IMR-90 (cell line): ENCODE data around the gene DNAJB9. TPM values are rescaled to one million over a fixed set of nuclear protein-coding genes. Genes with fewer than 3 reads are reported as not detected.

Source experiments
- ATAC-seq: fragments of 200-7000 bp; cut with Tn5 transposase; 2 replicates; pipeline ENCODE4 v1.9.1; 2020; ENCODE audit warnings: low read depth, mild to moderate bottlenecking, moderate library complexity
- BruUV-seq: library from RNA; stranded (reverse); fragments of 400-500 nt; replicated peaks from 2 replicates; lab custom pipeline; 2021; lab: Mats Ljungman, UMichigan
- CTCF ChIA-PET: fragments of 300-600 bp; formaldehyde crosslinking; extraction: SDS; loops from one replicate; lab custom pipeline; 2021; ENCODE audit warnings: antibody characterized with exemption; lab: Yijun Ruan, JAX
- POLR2A ChIA-PET: fragments of 300-600 bp; sonication (Branson Sonifier 250); formaldehyde crosslinking; loops from one replicate; lab custom pipeline; 2022; ENCODE audit warnings: antibody characterized with exemption; ENCODE audit not compliant: unreplicated experiment; lab: Charles Lee
- DNase-seq: peaks from one replicate; pipeline ENCODE4 v3.0.0; 2013
- H2AFZ ChIP-seq: replicated peaks from 2 replicates; pipeline ENCODE3; 2013; ENCODE audit warnings: low read length, mild to moderate bottlenecking; ENCODE audit not compliant: poor library complexity
- H2AK5ac ChIP-seq: 2 replicates; pipeline ENCODE4 v1.6.1; 2013; ENCODE audit warnings: low read depth, low read length, inconsistent platforms
- H2AK9ac ChIP-seq: replicated peaks from 2 replicates; pipeline ENCODE3; 2013; ENCODE audit warnings: mild to moderate bottlenecking, low read depth, low read length, moderate library complexity; ENCODE audit not compliant: poor library complexity
- H2BK120ac ChIP-seq: 2 replicates; pipeline ENCODE4 v1.6.1; 2013; ENCODE audit warnings: low read depth, low read length, inconsistent platforms
- H2BK15ac ChIP-seq: 3 replicates; pipeline ENCODE4 v1.6.1; 2013; ENCODE audit warnings: low read depth, low read length, inconsistent platforms
- H2BK20ac ChIP-seq: 2 replicates; pipeline ENCODE4 v1.6.1; 2013; ENCODE audit warnings: low read depth, mild to moderate bottlenecking, inconsistent platforms, low read length, moderate library complexity
- H2BK5ac ChIP-seq: 2 replicates; pipeline ENCODE4 v1.6.1; 2013; ENCODE audit warnings: mild to moderate bottlenecking, low read depth, low read length, inconsistent platforms; ENCODE audit not compliant: poor library complexity, severe bottlenecking
- H3K14ac ChIP-seq: replicated peaks from 2 replicates; pipeline ENCODE4 v1.6.1; 2013; ENCODE audit warnings: low read depth, low read length, inconsistent platforms
- H3K18ac ChIP-seq: 2 replicates; pipeline ENCODE4 v1.6.1; 2013; ENCODE audit warnings: low read depth, low read length, control low read depth
- H3K23ac ChIP-seq: 2 replicates; pipeline ENCODE4 v1.6.1; 2013; ENCODE audit warnings: low read depth, low read length, inconsistent platforms
- H3K27ac ChIP-seq: 2 replicates; pipeline ENCODE4 v1.5.1; 2013; ENCODE audit warnings: mild to moderate bottlenecking, control low read depth, low read length; ENCODE audit not compliant: insufficient read depth
- H3K27me3 ChIP-seq: 2 replicates; pipeline ENCODE4 v1.6.1; 2013; ENCODE audit warnings: low read length; ENCODE audit not compliant: control insufficient read depth, insufficient read depth
- H3K36me3 ChIP-seq: 2 replicates; pipeline ENCODE4 v1.6.1; 2013; ENCODE audit warnings: low read length, mixed read lengths; ENCODE audit not compliant: control insufficient read depth, insufficient read depth
- H3K4ac ChIP-seq: 2 replicates; pipeline ENCODE4 v1.6.1; 2013; ENCODE audit warnings: low read depth, low read length, inconsistent platforms
- H3K4me1 ChIP-seq: 2 replicates; pipeline ENCODE4 v1.6.1; 2013; ENCODE audit warnings: low read length, mixed read lengths; ENCODE audit not compliant: control insufficient read depth, insufficient read depth
- H3K4me2 ChIP-seq: 2 replicates; pipeline ENCODE4 v1.6.1; 2013; ENCODE audit warnings: low read depth, mild to moderate bottlenecking, control low read depth, low read length, moderate library complexity
- H3K4me3 ChIP-seq: 2 replicates; pipeline ENCODE4 v1.5.1; 2013; ENCODE audit warnings: low read depth, mild to moderate bottlenecking, control low read depth, low read length, moderate library complexity; ENCODE audit not compliant: insufficient read depth
- H3K56ac ChIP-seq: 2 replicates; pipeline ENCODE4 v1.6.1; 2013; ENCODE audit warnings: low read length, inconsistent platforms; ENCODE audit not compliant: insufficient read depth; ENCODE audit errors: extremely low read depth
- H3K79me1 ChIP-seq, 2 experiments: 2 replicates each; pipeline ENCODE4 v1.6.1; 2013; ENCODE audit warnings: low read length in 2 of 2, inconsistent platforms in 1 of 2, low read depth in 1 of 2
- H3K9ac ChIP-seq: 2 replicates; pipeline ENCODE4 v1.6.1; 2013; ENCODE audit warnings: low read depth, low read length, control low read depth
- H3K9me1 ChIP-seq: 2 replicates; pipeline ENCODE4 v1.6.1; 2013; ENCODE audit warnings: low read length, inconsistent platforms; ENCODE audit not compliant: insufficient read depth
- H3K9me3 ChIP-seq: 2 replicates; pipeline ENCODE4 v1.6.1; 2013; ENCODE audit warnings: low read length; ENCODE audit not compliant: control insufficient read depth, insufficient read depth
- H4K20me1 ChIP-seq: 2 replicates; pipeline ENCODE4 v1.6.1; 2013; ENCODE audit warnings: low read length, inconsistent platforms; ENCODE audit not compliant: insufficient read depth
- H4K5ac ChIP-seq: 2 replicates; pipeline ENCODE4 v1.6.1; 2013; ENCODE audit warnings: mild to moderate bottlenecking, low read depth, low read length, control low read depth
- H4K8ac ChIP-seq, 2 experiments: 2 replicates each; pipeline ENCODE4 v1.6.1; 2013; ENCODE audit warnings: low read depth in 2 of 2, low read length in 2 of 2, control low read depth in 1 of 2, inconsistent platforms in 1 of 2
- H4K91ac ChIP-seq: 2 replicates; pipeline ENCODE4 v1.6.1; 2013; ENCODE audit warnings: low read depth, low read length, inconsistent platforms; ENCODE audit not compliant: insufficient read depth
- BHLHE40 ChIP-seq: fragments of 150-350 bp; IDR thresholded peaks from 2 replicates; pipeline ENCODE4 v1.6.1; 2016; ENCODE audit warnings: mild to moderate bottlenecking, low read depth, low read length
- CEBPB ChIP-seq: IDR thresholded peaks from 2 replicates; pipeline ENCODE4 v1.6.1; 2012; ENCODE audit warnings: low read depth, low read length, improper control_type of control experiment
- CHD1 ChIP-seq: IDR thresholded peaks from 2 replicates; pipeline ENCODE4 v1.6.1; 2012; ENCODE audit warnings: low read depth, low read length, improper control_type of control experiment
- FOS ChIP-seq: fragments of 150-350 bp; IDR thresholded peaks from 2 replicates; pipeline ENCODE4 v1.6.1; 2016; ENCODE audit warnings: low read depth, low read length
- MAFK ChIP-seq: IDR thresholded peaks from 2 replicates; pipeline ENCODE4 v1.6.1; 2012; ENCODE audit warnings: low read depth, low read length, improper control_type of control experiment
- RAD21 ChIP-seq: IDR thresholded peaks from 2 replicates; pipeline ENCODE4 v1.6.1; 2012; ENCODE audit warnings: low read length, improper control_type of control experiment
- RFX5 ChIP-seq: IDR thresholded peaks from 2 replicates; pipeline ENCODE4 v1.8.0; 2012; ENCODE audit warnings: low read depth, mild to moderate bottlenecking, low read length, moderate library complexity
- SMC3 ChIP-seq: fragments of 150-350 bp; IDR thresholded peaks from 2 replicates; pipeline ENCODE4 v1.6.1; 2016; ENCODE audit warnings: low read depth, mild to moderate bottlenecking, antibody characterized with exemption, low read length, moderate library complexity
- WGBS, 2 experiments: methylation state at CpG; one replicate each; pipeline versions ENCODE4 v1.1.5 to v1.1.7; 2013; ENCODE audit warnings: missing lambda C conversion rate in 2 of 2; ENCODE audit not compliant: insufficient read length in 1 of 2; ENCODE audit errors: extremely low coverage in 2 of 2; 5-methylcytosine and 5-hydroxymethylcytosine counted together
- dilution Hi-C: fragments of 300-500 bp; cut with HindIII; formaldehyde crosslinking; loops from one replicate; pipeline ENCODE4 v1.14.3; 2018; ENCODE audit warnings: low sequenced_read_pairs; ENCODE audit not compliant: unreplicated experiment
- in situ Hi-C: fragments of 300-500 bp; cut with MboI; formaldehyde crosslinking; loops from 3 replicates; pipeline ENCODE4 v1.14.3; 2019; ENCODE audit warnings: low sequenced_read_pairs, inconsistent platforms, mixed read lengths
- intact Hi-C: fragments of 100-400 bp; cut with micrococcal nuclease; formaldehyde crosslinking; loops from 2 replicates; pipeline ENCODE4 v1.10.0; 2022
- polyA plus RNA-seq, 3 experiments: library from polyadenylated mRNA; depleted of rRNA; stranded (reverse); fragments of >200 nt; gene quantifications; 2 replicates each; pipeline ENCODE4 v1.2.3, GENCODE V29; 2012; ENCODE audit warnings: low replicate concordance in 1 of 3
- total RNA-seq: library from RNA; depleted of rRNA; stranded (reverse); fragments of >200 nt; gene quantifications from 2 replicates; pipeline ENCODE4 v1.2.3, GENCODE V29; 2012

The DNAJB9 gene
- total and polyA plus RNA-seq, 2 of the 4 experiments (the other 2 are of a cell fraction), result 3.8 to 44.6 TPM

- dilution Hi-C loops, result no loop called here
- ATAC-seq (no peak), DNase-seq (no peak)
- Histone ChIP-seq H4K91ac (no peak overlapping the region), H3K4me2 (no peak overlapping the region), H2AK5ac (no peak overlapping the region), H4K8ac (no peak overlapping the region), H3K23ac (no peak overlapping the region), H3K56ac (no peak overlapping the region), H2BK15ac (no peak overlapping the region), H3K18ac (no peak overlapping the region), H2BK5ac (no peak overlapping the region), H4K20me1 (peaks cover 6% of the 10 kb centered on the region; the same call in 1 of the 2 replicates), H3K36me3 (0 out of 2 replicates have a peak, but pooled peaks cover 1% of the 10 kb centered on the region), H3K4me1 (peaks cover 4% of the 10 kb centered on the region; the same call in 1 of the 2 replicates), H3K79me1 (peaks cover 23 to 40% of the 10 kb centered on the region in 2 experiments), H3K9me3 (peaks cover 2% of the 10 kb centered on the region; the same call in 1 of the 2 replicates), H3K27me3 (no peaks in the 10 kb centered on the region), H3K14ac (no peak overlapping the region), H2AFZ (no peak overlapping the region), H3K9ac (no peak overlapping the region), H3K27ac (no peak overlapping the region), H4K5ac (no peak overlapping the region), H2BK20ac (no peak overlapping the region), H3K4ac (no peak overlapping the region), H3K4me3 (no peak overlapping the region), H2AK9ac (no peak overlapping the region), H2BK120ac (no peak overlapping the region), H3K9me1 (no peaks in the 10 kb centered on the region)
- in situ Hi-C loops, result no loop called here
- ChIA-PET POLR2A (no interaction called here), CTCF (no interaction called here)
- no peak for TF ChIP-seq RFX5
- no peak for TF ChIP-seq RAD21
- TF ChIP-seq CEBPB, result no peak
- TF ChIP-seq FOS, result no peak
- TF ChIP-seq BHLHE40, result no peak
- no peak for TF ChIP-seq MAFK
- no peak for TF ChIP-seq CHD1
- no peak for TF ChIP-seq SMC3
- BruUV-seq, result no TSS peak
- no CpG with 5 or more reads among the region's 2 CpGs for WGBS, 2 experiments
- intact Hi-C loops, result no loop called here
Observed at GRCh38 chr7:108522780-108523179, 46.9 kb upstream of the DNAJB9 start.
